Uterus (tissue), 4 donors: ENCODE measurements around the gene EHBP1L1. TPM values are rescaled to one million over a fixed set of nuclear protein-coding genes. Genes with fewer than 3 reads are reported as not detected.

Experiments
- microRNA-seq: library from miRNA; unstranded; fragments of <30 nt; microRNA quantifications from one replicate; pipeline ENCODE4, GENCODE V29; 2016; ENCODE audit warnings: borderline microRNAs expressed, borderline replicate concordance
- small RNA-seq: library from RNA; depleted of rRNA; stranded (forward); fragments of <200 nt; gene quantifications from one replicate; pipeline ENCODE3, GENCODE V24; 2016
- total RNA-seq, 4 donors: library from RNA; depleted of rRNA in 3 of 4; stranded (reverse); fragments of >200 nt in 3 of 4; gene quantifications; one replicate each; pipeline versions ENCODE4 v1.1.0 to v1.2.4, GENCODE V29; 2014 to 2023
- donor health status: DM: yes; HTN: yes; CAD: no.

EHBP1L1 gene
- total RNA-seq, 4 donors from 2014 or later, result 44.2 to 159 (median 69.5) TPM

Small RNA genes within 50 kb of the gene (microRNA-seq; reads per million reads assigned to microRNA genes)
- gene MIR4690, result not detected

Small RNA genes within 50 kb of the gene (small RNA-seq; reads per million reads assigned to genes)
- not detected for gene AP001362.1
- gene MIR4690, result not detected

Other genes starting within 250 kb of the EHBP1L1 start
- gene DPF2, start 242.2 kb upstream of the EHBP1L1 start, total RNA-seq, result 100 to 1,000 TPM in 1 of 4 donors, 10 to 100 TPM in 3; 16.1 to 108 (median 56.8) TPM
- under 1 TPM in 2 of 4 donors, not detected in 2; under 0.01 to 0.35 TPM for gene TIGD3, start 221.3 kb upstream of the EHBP1L1 start, total RNA-seq
- gene SLC25A45, start 193.4 kb upstream of the EHBP1L1 start, total RNA-seq, result 1 to 10 TPM in 2 of 4 donors, under 1 TPM in 1, not detected in 1; 0.29 to 5.9 (median 5.3) TPM
- 100 to 1,000 TPM in 1 of 4 donors, 10 to 100 TPM in 3; 15.9 to 160 (median 41.5) TPM for gene FRMD8, start 189.4 kb upstream of the EHBP1L1 start, total RNA-seq
- 100 to 1,000 TPM in 3 of 4 donors, 10 to 100 TPM in 1; 33.6 to 932 (median 120) TPM for gene NEAT1, start 153.3 kb upstream of the EHBP1L1 start, total RNA-seq
- over 10,000 TPM in 3 of 4 donors, 1,000 to 10,000 TPM in 1; 6,732 to 19,335 (median 13,886) TPM for gene MALAT1, start 77.0 kb upstream of the EHBP1L1 start, total RNA-seq
- gene SCYL1, start 51.0 kb upstream of the EHBP1L1 start, total RNA-seq, result 100 to 1,000 TPM in 1 of 4 donors, 10 to 100 TPM in 3; 28.8 to 101 (median 70.1) TPM
- gene LTBP3, start 17.7 kb upstream of the EHBP1L1 start, total RNA-seq, result 100 to 1,000 TPM; 131 to 240 (median 217) TPM
- 10 to 100 TPM; 12.3 to 42.6 (median 31.6) TPM for gene ZNRD2, start 5.6 kb upstream of the EHBP1L1 start, total RNA-seq
- gene FAM89B, start 3.5 kb upstream of the EHBP1L1 start, total RNA-seq, result 10 to 100 TPM; 13.9 to 83.0 (median 40.8) TPM
- 1 to 10 TPM in 1 of 4 donors, under 1 TPM in 1, not detected in 2; 0.26 to 5.8 TPM for gene KCNK7, start 19.7 kb downstream of the EHBP1L1 start, total RNA-seq
- 100 to 1,000 TPM in 1 of 4 donors, 10 to 100 TPM in 3; 22.1 to 139 (median 51.8) TPM for gene MAP3K11, start 38.2 kb downstream of the EHBP1L1 start, total RNA-seq
- gene PCNX3, start 39.7 kb downstream of the EHBP1L1 start, total RNA-seq, result 10 to 100 TPM in 3 of 4 donors, 1 to 10 TPM in 1; 6.8 to 47.4 (median 24.6) TPM
- gene SIPA1, start 62.0 kb downstream of the EHBP1L1 start, total RNA-seq, result 10 to 100 TPM; 11.2 to 60.1 (median 27.0) TPM
- gene RELA, start 86.9 kb downstream of the EHBP1L1 start, total RNA-seq, result 10 to 100 TPM in 3 of 4 donors, 1 to 10 TPM in 1; 6.7 to 97.1 (median 36.5) TPM
- gene KAT5, start 136.2 kb downstream of the EHBP1L1 start, total RNA-seq, result 100 to 1,000 TPM in 2 of 4 donors, 10 to 100 TPM in 2; 37.1 to 113 (median 81.5) TPM
- gene RNASEH2C, start 144.7 kb downstream of the EHBP1L1 start, total RNA-seq, result 100 to 1,000 TPM in 1 of 4 donors, 10 to 100 TPM in 3; 35.2 to 107 (median 65.4) TPM
- 10 to 100 TPM in 1 of 4 donors, 1 to 10 TPM in 3; 2.4 to 17.1 (median 5.7) TPM for gene AP5B1, start 204.9 kb downstream of the EHBP1L1 start, total RNA-seq
- 1 to 10 TPM in 1 of 4 donors, not detected in 3; 1.0 TPM for gene OVOL1, start 211.0 kb downstream of the EHBP1L1 start, total RNA-seq